Measurements from ENCODE around the gene RGP1.

- no peak for TF ChIP-seq POLR2A (IDR thresholded peaks at IDR 0.05; ENCODE audit: low read length)
- TF ChIP-seq GATA1 (IDR thresholded peaks at IDR 0.05; ENCODE audit: low read depth, low read length): no peak
Observed at GRCh38 chr9:35771943-35772342, 22.9 kb downstream of the RGP1 start.
